ENCODE results near the gene MTG2. TPM values are rescaled to one million over a fixed set of nuclear protein-coding genes. Genes with fewer than 3 reads are reported as not detected.

MTG2 gene
- total RNA-seq, 3 donors from 2014 or later, result 28.8 to 34.9 (median 32.6) TPM

DNA sequence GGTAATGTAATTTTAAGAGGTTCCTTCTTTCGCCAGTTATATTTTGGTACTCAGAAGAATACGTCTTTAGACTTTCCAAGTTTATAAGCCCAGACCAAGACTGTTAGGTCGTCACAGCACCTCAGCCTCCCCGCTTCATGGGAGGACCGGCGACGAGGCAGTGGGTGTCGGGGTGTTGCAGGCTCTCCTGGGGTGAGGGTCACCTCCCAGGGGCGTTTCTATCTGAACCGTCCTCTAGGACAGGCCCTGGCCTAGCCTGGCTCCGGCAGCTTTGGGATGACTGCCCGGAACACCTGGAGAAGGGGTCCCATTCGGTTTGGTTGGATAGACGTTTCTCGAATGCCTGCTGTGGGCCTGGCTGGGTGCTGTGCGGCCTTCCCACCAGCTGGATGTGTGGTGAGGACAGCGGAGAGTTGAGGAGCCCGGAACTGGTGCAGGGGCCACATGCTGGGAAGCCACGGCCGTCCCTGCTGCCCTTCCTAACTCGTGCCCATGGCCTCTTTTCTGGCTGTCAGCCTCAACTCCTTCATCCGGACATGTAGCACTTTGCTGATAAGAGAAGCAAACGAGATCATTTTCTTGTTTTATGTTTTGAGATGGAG lies 56.6 kb downstream of the MTG2 start:
- Histone ChIP-seq H3K4me3 (peak overlapping the region; percentile 80), H3K9me3 (no peaks in the 10 kb centered on the region), H3K36me3 (ENCODE audit: low read depth) (no peaks in the 10 kb centered on the region), H3K4me1 (ENCODE audit: low read depth) (peaks cover 39% of the 10 kb centered on the region)
- ATAC-seq, result no peak
- intact Hi-C loops (cut with DNase I, micrococcal nuclease), result no loop called here
- peak; percentile 28 to 60 (median 56) for DNase-seq
- TF ChIP-seq, protein P1, sequence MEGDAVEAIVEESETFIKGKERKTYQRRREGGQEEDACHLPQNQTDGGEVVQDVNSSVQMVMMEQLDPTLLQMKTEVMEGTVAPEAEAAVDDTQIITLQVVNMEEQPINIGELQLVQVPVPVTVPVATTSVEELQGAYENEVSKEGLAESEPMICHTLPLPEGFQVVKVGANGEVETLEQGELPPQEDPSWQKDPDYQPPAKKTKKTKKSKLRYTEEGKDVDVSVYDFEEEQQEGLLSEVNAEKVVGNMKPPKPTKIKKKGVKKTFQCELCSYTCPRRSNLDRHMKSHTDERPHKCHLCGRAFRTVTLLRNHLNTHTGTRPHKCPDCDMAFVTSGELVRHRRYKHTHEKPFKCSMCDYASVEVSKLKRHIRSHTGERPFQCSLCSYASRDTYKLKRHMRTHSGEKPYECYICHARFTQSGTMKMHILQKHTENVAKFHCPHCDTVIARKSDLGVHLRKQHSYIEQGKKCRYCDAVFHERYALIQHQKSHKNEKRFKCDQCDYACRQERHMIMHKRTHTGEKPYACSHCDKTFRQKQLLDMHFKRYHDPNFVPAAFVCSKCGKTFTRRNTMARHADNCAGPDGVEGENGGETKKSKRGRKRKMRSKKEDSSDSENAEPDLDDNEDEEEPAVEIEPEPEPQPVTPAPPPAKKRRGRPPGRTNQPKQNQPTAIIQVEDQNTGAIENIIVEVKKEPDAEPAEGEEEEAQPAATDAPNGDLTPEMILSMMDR (IDR thresholded peaks at IDR 0.05), result no peak

DNA sequence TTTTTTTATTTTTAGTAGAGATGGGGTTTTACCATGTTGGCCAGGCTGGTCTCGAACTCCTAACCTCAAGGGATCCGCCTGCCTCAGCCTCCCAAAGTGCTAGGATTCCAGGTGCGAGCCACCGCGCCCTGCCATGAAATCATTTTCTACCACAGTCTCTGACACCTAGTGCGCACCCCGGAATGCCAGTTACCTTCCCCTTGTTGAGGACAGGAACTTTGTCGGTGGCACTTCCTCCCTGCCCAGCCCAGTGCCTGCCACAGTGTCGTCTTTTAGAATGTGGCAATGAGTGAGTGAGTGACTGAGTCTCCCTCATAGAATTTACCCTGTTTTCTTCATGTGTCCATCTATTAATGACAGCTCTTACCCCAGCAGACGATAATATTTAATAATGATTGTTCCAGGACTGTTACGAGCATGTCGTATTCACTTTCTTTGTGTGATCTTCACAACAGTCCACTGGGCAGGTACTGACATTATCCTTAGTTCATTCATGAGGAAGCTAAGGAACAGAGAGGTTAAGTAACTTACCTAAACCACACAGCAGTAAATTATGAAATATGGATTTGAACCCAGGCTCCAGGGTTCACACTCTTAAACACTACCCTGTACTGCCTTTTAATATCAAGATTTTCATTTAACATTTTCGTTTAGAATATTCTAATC lies 57.3 kb downstream of the MTG2 start:
- intact Hi-C loops (cut with DNase I, micrococcal nuclease), result no loop called here
- Histone ChIP-seq H3K4me1 (ENCODE audit: low read depth) (peaks cover 39% of the 10 kb centered on the region), H3K36me3 (ENCODE audit: low read depth) (no peaks in the 10 kb centered on the region), H3K4me3 (no peak overlapping the region), H3K9me3 (no peaks in the 10 kb centered on the region)
- ATAC-seq (no peak), DNase-seq (peak in 1 of 3 donors; percentile 53)
- TF ChIP-seq, protein P1 (IDR thresholded peaks at IDR 0.05), result no peak

DNA sequence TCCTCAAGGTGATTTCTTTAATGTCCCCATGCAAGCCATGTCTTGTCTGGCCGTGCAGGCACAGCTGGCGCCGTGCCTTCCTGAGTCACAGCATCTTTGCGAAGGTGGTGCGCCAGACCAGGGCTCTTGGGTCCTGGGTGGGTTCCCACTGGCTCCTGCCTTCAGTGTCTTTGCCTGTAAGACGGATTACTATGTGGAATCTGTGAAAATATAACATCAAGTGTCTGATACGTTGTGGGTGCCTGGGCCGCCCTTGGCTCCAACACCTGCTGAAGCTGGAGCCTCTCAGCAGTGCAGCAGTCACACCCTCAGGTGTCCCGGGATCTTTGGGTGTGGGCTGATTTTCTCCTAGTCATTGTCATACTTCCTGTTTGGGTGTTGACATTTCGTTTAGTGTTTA lies 58.7 kb downstream of the MTG2 start:
- peak; percentile 76 to 81 (median 78) for DNase-seq
- Histone ChIP-seq H3K9me3 (no peaks in the 10 kb centered on the region), H3K36me3 (ENCODE audit: low read depth) (no peaks in the 10 kb centered on the region), H3K4me3 (no peak overlapping the region), H3K4me1 (ENCODE audit: low read depth) (peaks cover 39% of the 10 kb centered on the region)
- peak; percentile 60 for ATAC-seq
- intact Hi-C loops (cut with DNase I, micrococcal nuclease), result no loop called here
- TF ChIP-seq, protein P1 (IDR thresholded peaks at IDR 0.05), result no peak

DNA sequence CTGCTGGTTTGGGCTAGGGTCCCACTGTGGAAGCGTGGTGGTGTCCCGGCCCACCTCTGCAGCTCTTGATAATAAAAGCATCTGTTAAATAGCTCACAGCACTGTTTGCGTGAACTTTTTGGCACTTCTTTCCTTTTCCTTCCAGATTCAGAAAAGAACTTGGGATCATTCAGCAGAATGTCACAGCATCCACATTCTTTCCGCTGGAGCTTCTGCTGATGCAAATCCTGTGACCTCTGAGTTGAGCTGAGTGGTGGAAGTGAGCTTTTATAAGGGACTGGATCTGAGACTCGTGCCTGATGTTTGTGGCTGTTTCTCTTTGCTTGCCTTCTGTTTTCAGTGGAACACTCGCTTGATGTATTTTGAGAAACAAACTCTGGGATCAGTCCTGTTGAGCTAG lies 59.3 kb downstream of the MTG2 start:
- no peak for ATAC-seq
- TF ChIP-seq, protein P1 (IDR thresholded peaks at IDR 0.05), result no peak
- Histone ChIP-seq H3K9me3 (no peaks in the 10 kb centered on the region), H3K4me1 (ENCODE audit: low read depth) (peaks cover 39% of the 10 kb centered on the region), H3K4me3 (no peak overlapping the region), H3K36me3 (ENCODE audit: low read depth) (no peaks in the 10 kb centered on the region)
- no peak for DNase-seq
- intact Hi-C loops (cut with DNase I, micrococcal nuclease), result no loop called here

- Histone ChIP-seq H3K4me3 (no peak overlapping the region), H3K4me1 (ENCODE audit: low read depth) (peaks cover 39% of the 10 kb centered on the region), H3K9me3 (no peaks in the 10 kb centered on the region), H3K36me3 (ENCODE audit: low read depth) (no peaks in the 10 kb centered on the region)
- intact Hi-C loops (cut with DNase I, micrococcal nuclease), result no loop called here
- DNase-seq, result no peak
- ATAC-seq, result no peak
- TF ChIP-seq, protein P1 (IDR thresholded peaks at IDR 0.05), result no peak
Measured at GRCh38 chr20:62243106-62243505, 60.3 kb downstream of the MTG2 start.

All from mucosa of descending colon (tissue), 3 donors.